Heart right ventricle (tissue), 16 donors: ENCODE results near the gene LTBP2. TPM values are rescaled to one million over a fixed set of nuclear protein-coding genes. Genes with fewer than 3 reads are reported as not detected.

Experiments used
- ATAC-seq, 8 donors: fragments of 200-7000 bp; cut with Tn5 transposase; one replicate each; pipeline ENCODE4 v1.9.1; 2020; ENCODE audit warnings: mild to moderate bottlenecking in 8 of 8, moderate library complexity in 8 of 8, moderate number of reproducible peaks in 1 of 8
- DNase-seq, 2 donors: peaks; one replicate each; pipeline ENCODE4 v3.0.0-alpha.2; 2020
- H3K27ac ChIP-seq, 10 donors: fragments of 200-600 bp; sonication (generic) in 2 of 10; one replicate each; pipeline versions ENCODE4 v1.5.0 to v1.8.0; 2020 to 2022; ENCODE audit warnings: mild to moderate bottlenecking in 3 of 10
- H3K27me3 ChIP-seq, 7 donors: fragments of 200-600 bp; one replicate each; pipeline ENCODE4 v1.8.0; 2021 to 2022; ENCODE audit warnings: mild to moderate bottlenecking in 2 of 7
- H3K36me3 ChIP-seq, 9 donors: fragments of 200-600 bp; sonication (generic) in 1 of 9; one replicate each; pipeline versions ENCODE4 v1.5.0 to v1.8.0; 2020 to 2022; ENCODE audit warnings: mild to moderate bottlenecking in 2 of 9
- H3K4me1 ChIP-seq, 9 donors: fragments of 200-600 bp; sonication (generic) in 1 of 9; one replicate each; pipeline versions ENCODE4 v1.5.0 to v1.8.0; 2020 to 2022; ENCODE audit warnings: mild to moderate bottlenecking in 4 of 9
- H3K4me3 ChIP-seq, 10 donors: fragments of 200-600 bp; sonication (generic) in 2 of 10; one replicate each; pipeline versions ENCODE4 v1.5.0 to v1.8.0; 2020 to 2022; ENCODE audit warnings: mild to moderate bottlenecking in 7 of 10, moderate library complexity in 2 of 10
- H3K9me3 ChIP-seq, 11 donors: fragments of 200-600 bp in 10 of 11; sonication (generic) in 2 of 11; one replicate each; pipeline versions ENCODE4 v1.5.0 to v1.8.0; 2013 to 2022; ENCODE audit warnings: mild to moderate bottlenecking in 2 of 11, control low read depth in 1 of 11, moderate library complexity in 1 of 11
- CTCF ChIP-seq, 9 donors: fragments of 200-600 bp; sonication (generic) in 2 of 9; IDR thresholded peaks; one replicate each; pipeline versions ENCODE4 v1.5.0 to v1.8.0; 2021 to 2022; ENCODE audit warnings: antibody characterized with exemption in 9 of 9, mild to moderate bottlenecking in 5 of 9, moderate library complexity in 1 of 9
- WGBS, 2 donors: extraction: QIAGEN DNeasy Blood & Tissue Kit; methylation state at CpG; one replicate each; pipeline ENCODE4 v1.1.7; 2013; ENCODE audit warnings: inconsistent platforms in 1 of 2; 5-methylcytosine and 5-hydroxymethylcytosine counted together
- intact Hi-C, 10 donors: fragments of 100-400 bp; cut with DNase I; formaldehyde crosslinking; loops; one replicate each; pipeline versions ENCODE4 v1.11.1 to v1.14.2; 2022
- polyA plus RNA-seq, 2 donors: library from polyadenylated mRNA; stranded (reverse); fragments of 200-250 nt; gene quantifications; one replicate each; pipeline ENCODE4 v1.2.3, GENCODE V29; 2013
- total RNA-seq, 10 donors: library from RNA; stranded (reverse); fragmentation: NEBNext Ultra II Directional in 3 of 10; extraction: Animal tissue kit (Norgen Biotek cat#: 25700) in 3 of 10; gene quantifications; one replicate each; pipeline versions ENCODE4 v1.2.1 to v1.2.4, GENCODE V29; 2021 to 2023
- donor health status: Arrhythmogenic right ventricular cardiomyopathy.
- donor health status: ischemic (EF 13 %, LVEDD 7.1; RV severe dilation, severe dysfunction).
- donor health status: healthy with polysubstance abuse.
- donor health status: DM: no; HTN: yes; CAD: no.
- donor health status: DM: no; HTN: no; CAD: no.
- donor health status: ischemic (EF 25% LVEDD 6.9; RV normal size, moderate dysfunction).
- donor health status: ischemic (EF 25% LVEDD 5.7; RV mildly dilated, moderate dysfunction).
- donor health status: healthy.
- donor health status: DM: yes; HTN: yes; CAD: no.
- donor health status: Ischemic cardiomyopathy.
- donor health status: ischemic (EF 35%, LVEDD 5.7; RV mildly dilated, moderate dysfunction).
- donor health status: nonischemic (EF 11% LVEDD 7.7; RV severe dilation, severe dysfunction).
- donor health status: DM: yes; HTN: yes; CAD: no.
- donor health status: PGD.
- donor health status: ischemic (EF 29% LVEDD 5.4; RV normal size, mild dysfunction).
- donor health status: nonischemic (EF 23%, LVEDD 6.1; RV moderate dilation, normal function).

Gene LTBP2
- total and polyA plus RNA-seq, 12 donors = 3.5 to 50.3 (median 17.3) TPM

GRCh38 chr14:74656964-74657363, 44.9 kb upstream of the LTBP2 start:
- TF ChIP-seq CTCF (IDR thresholded peaks at IDR 0.05) = no peak
- no peak for ATAC-seq
- 94 to 95% methylated on average over 3 of the region's 3 CpGs for WGBS, 2 donors
- H3K27me3 ChIP-seq = no peaks in the 10 kb centered on the region
- no peaks in the 10 kb centered on the region for H3K9me3 ChIP-seq
- no peak overlapping the region for H3K27ac ChIP-seq
- no peak for DNase-seq
- peaks cover 0 to 15% (median 0%) of the 10 kb centered on the region in 9 donors for H3K4me1 ChIP-seq
- no peak overlapping the region for H3K4me3 ChIP-seq
- H3K36me3 ChIP-seq = peaks cover 0 to 70% (median 5%) of the 10 kb centered on the region in 9 donors
- intact Hi-C loops = loop anchor here in 1 of 10 donors (5.0 kb wide), 1 partner anchor 50 kb away; no protein-coding TSS in a partner anchor

GRCh38 chr14:74655599-74656395, 43.8 kb upstream of the LTBP2 start:
- H3K27me3 ChIP-seq = no peaks in the 10 kb centered on the region
- TF ChIP-seq CTCF (IDR thresholded peaks at IDR 0.05) = no peak
- DNase-seq (no peak), ATAC-seq (no peak)
- H3K36me3 ChIP-seq = peaks cover 0 to 59% (median 5%) of the 10 kb centered on the region in 9 donors
- WGBS, 2 donors = 85 to 86% methylated on average over 2 of the region's 2 CpGs
- H3K9me3 ChIP-seq = no peaks in the 10 kb centered on the region
- H3K4me3 ChIP-seq = no peak overlapping the region
- peak overlapping the region in 1 of 10 donors; percentile 13 for H3K27ac ChIP-seq
- intact Hi-C loops = loop anchor here in 1 of 10 donors (5.0 kb wide), 1 partner anchor 48 kb away; no protein-coding TSS in a partner anchor
- H3K4me1 ChIP-seq = peaks cover 0 to 10% (median 0%) of the 10 kb centered on the region in 9 donors

- Histone ChIP-seq H3K4me3 (no peak overlapping the region), H3K9me3 (no peaks in the 10 kb centered on the region), H3K4me1 (peaks cover 0 to 10% (median 0%) of the 10 kb centered on the region in 9 donors), H3K27me3 (no peaks in the 10 kb centered on the region), H3K27ac (peak overlapping the region in 1 of 10 donors; percentile 13), H3K36me3 (peaks cover 0 to 50% (median 5%) of the 10 kb centered on the region in 9 donors)
- 57 to 62% methylated on average over 3 of the region's 3 CpGs for WGBS, 2 donors
- intact Hi-C loops = loop anchor here in 1 of 10 donors (5.0 kb wide), 1 partner anchor 48 kb away; no protein-coding TSS in a partner anchor
- no peak for TF ChIP-seq CTCF (IDR thresholded peaks at IDR 0.05)
- DNase-seq (no peak), ATAC-seq (peak in 2 of 8 donors; percentile 25 to 41)
Measured at GRCh38 chr14:74654931-74655330, 42.9 kb upstream of the LTBP2 start.

- peaks cover 0 to 21% (median 1%) of the 10 kb centered on the region in 9 donors for H3K4me1 ChIP-seq
- no peak overlapping the region for H3K4me3 ChIP-seq
- WGBS, 2 donors = 85 to 87% methylated on average over 15 of the region's 15 CpGs
- no peak for TF ChIP-seq CTCF (IDR thresholded peaks at IDR 0.05)
- no peaks in the 10 kb centered on the region for H3K27me3 ChIP-seq
- intact Hi-C loops = no loop called here
- DNase-seq (no peak), ATAC-seq (no peak)
- no peaks in the 10 kb centered on the region for H3K9me3 ChIP-seq
- H3K27ac ChIP-seq = no peak overlapping the region
- H3K36me3 ChIP-seq = peaks cover 0 to 41% (median 5%) of the 10 kb centered on the region in 9 donors
Measured at GRCh38 chr14:74653386-74654138, 41.5 kb upstream of the LTBP2 start.
